HEK293 (cell line): ENCODE data around the gene ZFR2.

Experiments
- MZF1 ChIP-seq: fragments of 450-650 bp; formaldehyde crosslinking; IDR thresholded peaks from 2 replicates; pipeline ENCODE4 v1.5.1; 2017; ENCODE audit warnings: missing biosample characterization, missing genetic modification characterization, borderline replicate concordance
- SETDB1 ChIP-seq: IDR thresholded peaks from one replicate; pipeline ENCODE4 v1.6.1; 2017; ENCODE audit warnings: mild to moderate bottlenecking, low read length, moderate library complexity, mixed read lengths; ENCODE audit not compliant: insufficient read length
- YY2 ChIP-seq: fragments of 450-650 bp; formaldehyde crosslinking; IDR thresholded peaks from 2 replicates; pipeline ENCODE4 v1.5.1; 2016; ENCODE audit warnings: missing biosample characterization, missing genetic modification characterization
- ZNF223 ChIP-seq: fragments of 450-650 bp; formaldehyde crosslinking; IDR thresholded peaks from 2 replicates; pipeline ENCODE4 v1.5.1; 2016; ENCODE audit warnings: missing biosample characterization, missing genetic modification characterization
- ZNF274 ChIP-seq, 2 experiments: fragments of 200-500 bp in 1 of 2; fragments of 450-650 bp in 1 of 2; sonication (Bioruptor generic) in 1 of 2; formaldehyde crosslinking in 1 of 2; IDR thresholded peaks; 2 replicates each; pipeline versions ENCODE4 v1.5.1 to v1.6.1; 2014 to 2016; ENCODE audit warnings: borderline replicate concordance in 1 of 2, inconsistent platforms in 1 of 2, low read length in 1 of 2, missing biosample characterization in 1 of 2, missing genetic modification characterization in 1 of 2
- TF ChIP-seq, protein P1 (sequence below): fragments of 450-650 bp; formaldehyde crosslinking; IDR thresholded peaks from 2 replicates; pipeline ENCODE4 v1.5.1; 2016; ENCODE audit warnings: missing biosample characterization, missing genetic modification characterization

DNA sequence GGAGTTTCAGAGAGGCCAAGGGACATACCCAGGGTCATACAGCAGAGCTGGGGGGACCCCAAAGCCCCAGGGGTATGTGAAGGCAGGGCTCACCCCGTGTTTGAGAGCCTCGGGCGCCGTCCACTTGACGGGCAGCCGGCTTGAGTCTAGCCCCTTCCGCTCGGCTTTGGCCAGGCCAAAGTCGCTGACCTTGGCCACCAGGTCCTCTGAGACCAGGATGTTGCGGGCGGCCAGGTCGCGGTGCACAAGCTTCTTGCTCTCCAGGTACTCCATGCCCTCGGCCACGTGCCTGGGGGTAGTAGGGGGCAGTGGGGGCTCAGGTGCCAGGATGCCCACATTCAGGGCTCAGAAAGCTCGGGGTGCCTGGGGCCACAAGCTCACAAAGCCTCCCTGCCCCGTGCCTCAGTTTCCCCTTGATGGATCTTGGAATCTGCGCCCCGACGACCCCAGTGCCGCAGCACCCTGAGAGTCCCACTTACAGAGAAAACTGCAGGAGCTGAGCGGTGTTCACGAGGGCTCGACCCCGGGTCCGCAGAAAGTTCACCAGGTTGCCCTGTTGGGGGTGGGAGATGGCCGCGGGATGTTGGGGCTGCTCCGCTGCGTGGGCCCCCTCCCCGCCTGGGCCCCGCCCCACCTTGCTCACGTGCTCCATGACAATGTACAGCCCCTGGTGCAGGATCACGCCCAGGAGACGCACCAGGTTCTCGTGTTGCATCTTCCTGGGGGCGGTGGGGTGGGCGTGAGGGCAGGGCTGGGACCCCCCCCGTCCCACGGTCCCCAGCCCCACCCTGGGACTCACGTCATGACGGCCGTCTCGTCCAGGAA, 89.7 kb downstream of the ZFR2 start:
- TF ChIP-seq, protein P1, sequence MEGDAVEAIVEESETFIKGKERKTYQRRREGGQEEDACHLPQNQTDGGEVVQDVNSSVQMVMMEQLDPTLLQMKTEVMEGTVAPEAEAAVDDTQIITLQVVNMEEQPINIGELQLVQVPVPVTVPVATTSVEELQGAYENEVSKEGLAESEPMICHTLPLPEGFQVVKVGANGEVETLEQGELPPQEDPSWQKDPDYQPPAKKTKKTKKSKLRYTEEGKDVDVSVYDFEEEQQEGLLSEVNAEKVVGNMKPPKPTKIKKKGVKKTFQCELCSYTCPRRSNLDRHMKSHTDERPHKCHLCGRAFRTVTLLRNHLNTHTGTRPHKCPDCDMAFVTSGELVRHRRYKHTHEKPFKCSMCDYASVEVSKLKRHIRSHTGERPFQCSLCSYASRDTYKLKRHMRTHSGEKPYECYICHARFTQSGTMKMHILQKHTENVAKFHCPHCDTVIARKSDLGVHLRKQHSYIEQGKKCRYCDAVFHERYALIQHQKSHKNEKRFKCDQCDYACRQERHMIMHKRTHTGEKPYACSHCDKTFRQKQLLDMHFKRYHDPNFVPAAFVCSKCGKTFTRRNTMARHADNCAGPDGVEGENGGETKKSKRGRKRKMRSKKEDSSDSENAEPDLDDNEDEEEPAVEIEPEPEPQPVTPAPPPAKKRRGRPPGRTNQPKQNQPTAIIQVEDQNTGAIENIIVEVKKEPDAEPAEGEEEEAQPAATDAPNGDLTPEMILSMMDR (tag by site-specific recombination), result no peak
- TF ChIP-seq YY2 (tag by site-specific recombination), result no peak
- no peak for TF ChIP-seq ZNF223 (tag by site-specific recombination)
- TF ChIP-seq MZF1, result no peak
- no peak for TF ChIP-seq ZNF274 (IDR thresholded peaks at IDR 0.05; ENCODE audit: low read length)
- TF ChIP-seq ZNF274 (tag by site-specific recombination; IDR thresholded peaks at IDR 0.05; ENCODE audit: borderline replicate concordance), result no peak
- no peak for TF ChIP-seq SETDB1
